Measurements from ENCODE around the gene KIF27. TPM values are rescaled to one million over a fixed set of nuclear protein-coding genes. Genes with fewer than 3 reads are reported as not detected.

KIF27 gene
- total RNA-seq, 1 donor from 2014 or later, result 2.7 TPM

DNA sequence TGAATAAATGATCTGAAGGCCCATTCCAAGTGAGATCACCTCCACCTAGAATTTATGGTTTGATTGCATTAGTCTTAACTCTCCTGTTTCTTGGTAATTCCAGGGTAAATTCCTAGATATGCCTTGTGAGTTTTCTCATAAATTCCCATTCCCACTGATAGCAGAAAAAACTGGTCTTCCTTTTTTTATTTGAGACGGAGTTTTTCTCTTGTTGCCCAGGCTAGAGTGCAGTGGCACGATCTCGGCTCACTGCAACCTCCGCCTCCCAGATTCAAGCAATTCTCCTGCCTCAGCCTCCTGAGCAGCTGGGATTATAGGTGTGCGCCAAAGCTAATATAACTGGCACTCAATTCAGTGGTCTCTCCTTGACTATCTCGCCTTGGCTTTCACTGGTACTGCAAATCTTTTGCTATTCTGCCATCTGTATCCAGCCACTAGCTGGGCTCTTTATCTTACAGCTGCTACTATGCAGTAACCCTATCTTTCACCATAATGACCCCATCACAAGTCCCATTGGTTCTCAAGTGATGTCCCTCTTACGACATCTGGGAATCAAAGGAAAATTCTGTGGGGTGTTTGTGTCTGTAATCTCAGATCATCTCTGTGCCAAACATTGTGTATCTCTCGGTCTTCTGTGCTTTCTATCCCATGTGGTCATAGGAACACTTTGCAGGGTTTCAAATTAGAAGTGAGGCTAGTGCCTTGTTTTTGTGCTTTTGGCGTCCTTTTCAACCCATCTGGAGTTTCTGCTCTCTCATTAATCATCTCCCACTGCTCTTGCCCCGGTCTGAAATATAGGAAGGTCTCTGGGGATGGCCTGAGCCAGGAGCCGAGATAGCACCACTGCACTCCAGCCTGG is 44.3 kb upstream of the KIF27 start:
- H3K9me3 Mint-ChIP-seq (ENCODE audit: low read depth), result no peaks in the 10 kb centered on the region
- peak overlapping the region; percentile 97 for H3K27ac Mint-ChIP-seq (ENCODE audit: unreplicated experiment)
- peaks cover 32% of the 10 kb centered on the region for H3K36me3 Mint-ChIP-seq (ENCODE audit: low read depth)
- H3K4me3 Mint-ChIP-seq (ENCODE audit: unreplicated experiment), result no peak overlapping the region
- no peak for DNase-seq (ENCODE audit: low spot score)
- TF ChIP-seq, protein P1, sequence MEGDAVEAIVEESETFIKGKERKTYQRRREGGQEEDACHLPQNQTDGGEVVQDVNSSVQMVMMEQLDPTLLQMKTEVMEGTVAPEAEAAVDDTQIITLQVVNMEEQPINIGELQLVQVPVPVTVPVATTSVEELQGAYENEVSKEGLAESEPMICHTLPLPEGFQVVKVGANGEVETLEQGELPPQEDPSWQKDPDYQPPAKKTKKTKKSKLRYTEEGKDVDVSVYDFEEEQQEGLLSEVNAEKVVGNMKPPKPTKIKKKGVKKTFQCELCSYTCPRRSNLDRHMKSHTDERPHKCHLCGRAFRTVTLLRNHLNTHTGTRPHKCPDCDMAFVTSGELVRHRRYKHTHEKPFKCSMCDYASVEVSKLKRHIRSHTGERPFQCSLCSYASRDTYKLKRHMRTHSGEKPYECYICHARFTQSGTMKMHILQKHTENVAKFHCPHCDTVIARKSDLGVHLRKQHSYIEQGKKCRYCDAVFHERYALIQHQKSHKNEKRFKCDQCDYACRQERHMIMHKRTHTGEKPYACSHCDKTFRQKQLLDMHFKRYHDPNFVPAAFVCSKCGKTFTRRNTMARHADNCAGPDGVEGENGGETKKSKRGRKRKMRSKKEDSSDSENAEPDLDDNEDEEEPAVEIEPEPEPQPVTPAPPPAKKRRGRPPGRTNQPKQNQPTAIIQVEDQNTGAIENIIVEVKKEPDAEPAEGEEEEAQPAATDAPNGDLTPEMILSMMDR (IDR thresholded peaks at IDR 0.05), result no peak
- H3K4me1 Mint-ChIP-seq (ENCODE audit: low read depth), result peaks cover 53% of the 10 kb centered on the region
- H3K27me3 Mint-ChIP-seq (ENCODE audit: low read depth), result no peaks in the 10 kb centered on the region

DNA sequence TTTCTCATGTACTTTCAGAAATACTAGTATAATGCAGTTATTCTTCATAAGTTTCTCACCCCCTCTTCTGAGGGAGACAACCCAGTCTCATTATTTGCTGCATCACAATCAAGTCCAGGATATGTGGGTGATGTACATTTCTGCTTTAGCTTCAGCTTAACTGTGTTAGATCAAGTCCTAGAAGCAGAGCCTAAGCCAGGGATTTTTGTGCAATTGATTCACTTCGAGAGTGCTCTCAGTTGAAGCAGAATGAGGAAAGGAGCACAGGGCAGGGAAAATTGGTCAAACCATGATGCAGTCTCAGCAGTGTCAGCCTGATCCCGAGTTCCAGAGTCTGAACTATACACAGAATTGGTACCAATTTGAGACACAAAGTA is 43.7 kb upstream of the KIF27 start:
- Mint-ChIP-seq H3K4me3 (ENCODE audit: unreplicated experiment) (no peak overlapping the region), H3K9me3 (ENCODE audit: low read depth) (no peaks in the 10 kb centered on the region), H3K4me1 (ENCODE audit: low read depth) (peaks cover 53% of the 10 kb centered on the region), H3K36me3 (ENCODE audit: low read depth) (peaks cover 26% of the 10 kb centered on the region), H3K27me3 (ENCODE audit: low read depth) (no peaks in the 10 kb centered on the region), H3K27ac (ENCODE audit: unreplicated experiment) (peak overlapping the region; percentile 97)
- TF ChIP-seq, protein P1 (IDR thresholded peaks at IDR 0.05), result no peak
- no peak for DNase-seq (ENCODE audit: low spot score)

DNA sequence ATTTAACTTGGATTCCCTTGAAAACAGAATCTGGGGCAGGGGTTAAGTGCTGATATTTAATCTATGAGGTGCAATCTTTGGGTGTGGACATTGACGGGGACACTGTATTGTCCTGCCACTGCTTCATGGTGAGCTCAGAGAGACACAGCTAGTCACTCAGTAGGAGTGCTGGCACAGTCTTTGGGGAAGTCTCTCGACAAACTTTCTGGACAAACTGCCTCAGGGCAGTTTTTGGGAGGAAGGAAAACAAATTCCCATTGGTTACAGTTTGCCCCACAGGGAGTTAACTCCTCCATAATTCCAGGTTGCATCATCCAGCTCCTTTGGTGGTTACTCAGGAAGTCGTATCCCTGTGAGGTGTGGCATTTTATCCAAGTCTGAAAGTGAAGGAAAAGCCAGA is 40.9 kb upstream of the KIF27 start:
- peak overlapping the region; percentile 75 for H3K27ac Mint-ChIP-seq (ENCODE audit: unreplicated experiment)
- TF ChIP-seq, protein P1 (IDR thresholded peaks at IDR 0.05), result no peak
- no peak for DNase-seq (ENCODE audit: low spot score)
- peaks cover 5% of the 10 kb centered on the region for H3K36me3 Mint-ChIP-seq (ENCODE audit: low read depth)
- no peaks in the 10 kb centered on the region for H3K27me3 Mint-ChIP-seq (ENCODE audit: low read depth)
- peaks cover 55% of the 10 kb centered on the region for H3K4me1 Mint-ChIP-seq (ENCODE audit: low read depth)
- peaks cover 3% of the 10 kb centered on the region for H3K9me3 Mint-ChIP-seq (ENCODE audit: low read depth)
- H3K4me3 Mint-ChIP-seq (ENCODE audit: unreplicated experiment), result no peak overlapping the region

DNA sequence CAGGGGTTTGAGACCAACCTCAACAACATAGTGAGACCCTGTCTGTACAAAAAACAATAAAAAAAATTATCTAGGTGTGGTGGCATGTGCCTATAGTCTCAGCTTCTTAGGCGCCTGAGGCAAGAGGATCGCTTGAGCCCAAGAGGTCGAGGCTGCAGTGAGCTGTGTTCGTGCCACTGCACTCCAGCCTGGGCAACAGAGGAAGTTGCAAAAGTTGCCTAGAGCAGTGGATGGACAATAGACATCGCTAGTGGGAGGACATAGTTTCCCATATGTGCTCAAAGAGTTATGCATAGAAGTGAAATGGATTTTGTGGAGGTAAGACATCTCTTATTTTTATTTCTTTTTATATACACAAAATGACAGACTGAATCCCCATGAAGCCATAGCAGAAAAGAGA is 39.8 kb upstream of the KIF27 start:
- DNase-seq (ENCODE audit: low spot score), result no peak
- TF ChIP-seq, protein P1 (IDR thresholded peaks at IDR 0.05), result no peak
- Mint-ChIP-seq H3K9me3 (ENCODE audit: low read depth) (peaks cover 3% of the 10 kb centered on the region), H3K4me3 (ENCODE audit: unreplicated experiment) (no peak overlapping the region), H3K27me3 (ENCODE audit: low read depth) (no peaks in the 10 kb centered on the region), H3K36me3 (ENCODE audit: low read depth) (no peaks in the 10 kb centered on the region), H3K27ac (ENCODE audit: unreplicated experiment) (no peak overlapping the region), H3K4me1 (ENCODE audit: low read depth) (peaks cover 56% of the 10 kb centered on the region)

DNA sequence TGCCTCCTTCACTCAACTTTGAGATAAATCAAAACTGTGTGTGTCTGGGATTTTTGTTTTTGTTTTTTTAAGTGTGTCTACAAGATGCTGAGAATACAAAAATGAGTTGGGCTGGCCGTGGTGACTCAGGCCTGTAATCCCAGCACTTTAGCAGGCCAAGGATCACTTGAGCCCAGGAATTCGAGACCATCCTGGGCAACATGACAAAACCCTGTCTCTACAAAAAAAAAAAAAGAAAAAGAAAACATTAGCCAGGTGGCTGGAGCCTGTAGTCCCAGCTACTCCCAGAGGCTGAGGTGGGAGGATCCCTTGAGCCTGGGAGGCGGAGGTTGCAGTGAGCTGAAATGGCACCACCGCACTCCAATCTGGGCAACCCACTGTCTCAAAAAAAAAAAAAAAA is 37.8 kb upstream of the KIF27 start:
- Mint-ChIP-seq H3K27me3 (ENCODE audit: low read depth) (no peaks in the 10 kb centered on the region), H3K4me1 (ENCODE audit: low read depth) (peaks cover 42% of the 10 kb centered on the region), H3K27ac (ENCODE audit: unreplicated experiment) (peak overlapping the region; percentile 71), H3K4me3 (ENCODE audit: unreplicated experiment) (no peak overlapping the region), H3K36me3 (ENCODE audit: low read depth) (no peaks in the 10 kb centered on the region), H3K9me3 (ENCODE audit: low read depth) (peaks cover 3% of the 10 kb centered on the region)
- TF ChIP-seq, protein P1 (IDR thresholded peaks at IDR 0.05), result no peak
- DNase-seq (ENCODE audit: low spot score), result no peak
